Heart right ventricle (tissue), 16 donors: ENCODE results near the gene TAF1C. TPM values are rescaled to one million over a fixed set of nuclear protein-coding genes. Genes with fewer than 3 reads are reported as not detected.
A peak's percentile ranks its signal among the peaks of the same experiment; 100 is the strongest.

ENCODE experiments used
- ATAC-seq, 8 donors: fragments of 200-7000 bp; cut with Tn5 transposase; one replicate each; pipeline ENCODE4 v1.9.1; 2020; ENCODE audit warnings: mild to moderate bottlenecking in 8 of 8, moderate library complexity in 8 of 8, moderate number of reproducible peaks in 1 of 8
- DNase-seq, 2 donors: peaks; one replicate each; pipeline ENCODE4 v3.0.0-alpha.2; 2020
- H3K27ac ChIP-seq, 10 donors: fragments of 200-600 bp; sonication (generic) in 2 of 10; one replicate each; pipeline versions ENCODE4 v1.5.0 to v1.8.0; 2020 to 2022; ENCODE audit warnings: mild to moderate bottlenecking in 3 of 10
- H3K27me3 ChIP-seq, 7 donors: fragments of 200-600 bp; one replicate each; pipeline ENCODE4 v1.8.0; 2021 to 2022; ENCODE audit warnings: mild to moderate bottlenecking in 2 of 7
- H3K36me3 ChIP-seq, 9 donors: fragments of 200-600 bp; sonication (generic) in 1 of 9; one replicate each; pipeline versions ENCODE4 v1.5.0 to v1.8.0; 2020 to 2022; ENCODE audit warnings: mild to moderate bottlenecking in 2 of 9
- H3K4me1 ChIP-seq, 9 donors: fragments of 200-600 bp; sonication (generic) in 1 of 9; one replicate each; pipeline versions ENCODE4 v1.5.0 to v1.8.0; 2020 to 2022; ENCODE audit warnings: mild to moderate bottlenecking in 4 of 9
- H3K4me3 ChIP-seq, 10 donors: fragments of 200-600 bp; sonication (generic) in 2 of 10; one replicate each; pipeline versions ENCODE4 v1.5.0 to v1.8.0; 2020 to 2022; ENCODE audit warnings: mild to moderate bottlenecking in 7 of 10, moderate library complexity in 2 of 10
- H3K9me3 ChIP-seq, 11 donors: fragments of 200-600 bp in 10 of 11; sonication (generic) in 2 of 11; one replicate each; pipeline versions ENCODE4 v1.5.0 to v1.8.0; 2013 to 2022; ENCODE audit warnings: mild to moderate bottlenecking in 2 of 11, control low read depth in 1 of 11, moderate library complexity in 1 of 11
- CTCF ChIP-seq, 9 donors: fragments of 200-600 bp; sonication (generic) in 2 of 9; IDR thresholded peaks; one replicate each; pipeline versions ENCODE4 v1.5.0 to v1.8.0; 2021 to 2022; ENCODE audit warnings: antibody characterized with exemption in 9 of 9, mild to moderate bottlenecking in 5 of 9, moderate library complexity in 1 of 9
- WGBS, 2 donors: extraction: QIAGEN DNeasy Blood & Tissue Kit; methylation state at CpG; one replicate each; pipeline ENCODE4 v1.1.7; 2013; ENCODE audit warnings: inconsistent platforms in 1 of 2; 5-methylcytosine and 5-hydroxymethylcytosine counted together
- intact Hi-C, 10 donors: fragments of 100-400 bp; cut with DNase I; formaldehyde crosslinking; loops; one replicate each; pipeline versions ENCODE4 v1.11.1 to v1.14.2; 2022
- polyA plus RNA-seq, 2 donors: library from polyadenylated mRNA; stranded (reverse); fragments of 200-250 nt; gene quantifications; one replicate each; pipeline ENCODE4 v1.2.3, GENCODE V29; 2013
- total RNA-seq, 10 donors: library from RNA; stranded (reverse); fragmentation: NEBNext Ultra II Directional in 3 of 10; extraction: Animal tissue kit (Norgen Biotek cat#: 25700) in 3 of 10; gene quantifications; one replicate each; pipeline versions ENCODE4 v1.2.1 to v1.2.4, GENCODE V29; 2021 to 2023
- donor health status: Arrhythmogenic right ventricular cardiomyopathy.
- donor health status: ischemic (EF 13 %, LVEDD 7.1; RV severe dilation, severe dysfunction).
- donor health status: healthy with polysubstance abuse.
- donor health status: DM: no; HTN: yes; CAD: no.
- donor health status: DM: no; HTN: no; CAD: no.
- donor health status: ischemic (EF 25% LVEDD 6.9; RV normal size, moderate dysfunction).
- donor health status: ischemic (EF 25% LVEDD 5.7; RV mildly dilated, moderate dysfunction).
- donor health status: healthy.
- donor health status: DM: yes; HTN: yes; CAD: no.
- donor health status: Ischemic cardiomyopathy.
- donor health status: ischemic (EF 35%, LVEDD 5.7; RV mildly dilated, moderate dysfunction).
- donor health status: nonischemic (EF 11% LVEDD 7.7; RV severe dilation, severe dysfunction).
- donor health status: DM: yes; HTN: yes; CAD: no.
- donor health status: PGD.
- donor health status: ischemic (EF 29% LVEDD 5.4; RV normal size, mild dysfunction).
- donor health status: nonischemic (EF 23%, LVEDD 6.1; RV moderate dilation, normal function).

The TAF1C gene
- total and polyA plus RNA-seq, 12 donors, result 14.2 to 76.7 (median 21.6) TPM

- Histone ChIP-seq H3K4me3 (peak overlapping the region in 3 of 10 donors; percentile 37 to 96 (median 91)), H3K4me1 (peaks cover 22 to 65% (median 33%) of the 10 kb centered on the region in 9 donors), H3K36me3 (peaks cover 0 to 64% (median 37%) of the 10 kb centered on the region in 9 donors), H3K27ac (peak overlapping the region in 8 of 10 donors; percentile 56 to 89 (median 63)), H3K27me3 (no peaks in the 10 kb centered on the region), H3K9me3 (no peaks in the 10 kb centered on the region)
- DNase-seq (no peak), ATAC-seq (no peak)
- peak in 7 of 9 donors; percentile 17 to 58 (median 39) for TF ChIP-seq CTCF (IDR thresholded peaks at IDR 0.05)
- intact Hi-C loops, result loop anchor here in 4 of 10 donors (5.0 to 10.0 kb wide), 4 partner anchors 37 to 301 kb away; partner anchors contain the start of genes NECAB2 (in 2 of the 4), DNAAF1 (in 1 of the 4) and HSDL1 (in 1 of the 4)
- WGBS, 2 donors, result 68 to 80% methylated on average over 11 of the region's 11 CpGs
These were observed 2.8 kb downstream of the TAF1C start for GRCh38 chr16:84183911-84184591.

DNA sequence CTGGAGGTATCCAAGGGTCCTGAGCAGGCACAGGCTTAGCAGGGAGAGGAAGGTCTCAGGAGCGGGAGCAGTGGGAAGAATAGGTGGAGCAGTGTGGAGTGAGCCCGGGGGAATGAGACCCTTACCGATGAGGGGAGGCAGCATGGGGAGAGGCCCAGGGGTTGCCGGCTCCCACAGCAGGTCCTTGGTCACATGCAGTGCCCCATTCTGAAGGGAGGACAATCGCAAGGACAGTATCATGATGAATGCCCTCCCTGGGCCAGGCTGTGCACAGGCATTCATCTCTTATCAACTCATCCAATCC lies 3.3 kb downstream of the TAF1C start:
- H3K4me3 ChIP-seq, result no peak overlapping the region
- DNase-seq, result no peak
- H3K9me3 ChIP-seq, result no peaks in the 10 kb centered on the region
- intact Hi-C loops, result loop anchor here in 4 of 10 donors (5.0 to 10.0 kb wide), 4 partner anchors 36 to 301 kb away; partner anchors contain the start of genes NECAB2 (in 2 of the 4), DNAAF1 (in 1 of the 4) and HSDL1 (in 1 of the 4)
- no peaks in the 10 kb centered on the region for H3K27me3 ChIP-seq
- WGBS, 2 donors, result 96 to 97% methylated on average over 5 of the region's 5 CpGs
- H3K4me1 ChIP-seq, result peaks cover 22 to 70% (median 33%) of the 10 kb centered on the region in 9 donors
- TF ChIP-seq CTCF (IDR thresholded peaks at IDR 0.05), result no peak
- peaks cover 0 to 69% (median 42%) of the 10 kb centered on the region in 9 donors for H3K36me3 ChIP-seq
- ATAC-seq, result no peak
- peak overlapping the region in 8 of 10 donors; percentile 45 to 89 (median 63) for H3K27ac ChIP-seq

DNA sequence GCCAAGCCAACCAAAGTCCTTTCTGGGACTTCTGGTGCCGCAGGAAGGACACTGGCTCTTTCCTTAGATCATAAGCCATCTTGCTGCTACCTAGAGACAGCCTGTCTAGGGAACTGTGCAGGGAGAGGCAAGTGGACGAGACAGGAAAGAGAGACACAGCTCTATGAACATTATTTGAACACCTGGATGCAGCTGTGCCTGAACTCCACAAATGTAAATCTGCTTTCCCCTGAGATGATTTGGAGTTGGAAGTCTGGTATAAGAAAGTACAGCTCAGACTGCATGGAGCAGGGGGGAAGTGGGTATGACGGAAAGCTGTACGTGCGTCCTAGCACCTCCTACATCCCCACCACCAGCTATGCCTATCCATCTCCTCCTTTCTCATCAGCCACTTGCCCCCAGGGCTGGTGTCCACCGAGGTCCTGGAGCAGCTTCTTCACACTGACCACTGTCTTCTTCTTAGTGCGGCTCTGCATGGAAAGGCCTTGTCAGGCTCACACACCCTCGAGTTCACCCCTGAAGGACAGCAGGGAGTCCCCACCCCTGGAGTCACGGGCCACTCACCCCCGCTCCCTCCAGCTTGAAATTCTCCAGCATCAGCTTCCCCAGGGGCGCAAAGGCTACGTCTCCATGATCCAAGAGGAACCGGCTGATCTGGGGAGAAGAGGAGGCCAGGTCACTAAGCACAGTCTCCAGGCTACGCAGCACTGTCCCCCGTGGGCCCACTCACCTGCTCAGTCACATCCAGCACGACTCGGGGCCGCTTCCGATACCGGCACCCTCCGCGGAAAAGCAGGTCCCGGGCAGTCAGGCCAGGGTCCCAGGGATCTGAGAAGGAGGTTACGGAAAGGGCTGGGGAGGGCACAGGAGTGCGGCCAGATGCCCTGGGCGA lies 3.9 kb downstream of the TAF1C start:
- ATAC-seq (no peak), DNase-seq (no peak)
- Histone ChIP-seq H3K4me3 (no peak overlapping the region), H3K4me1 (peaks cover 23 to 76% (median 38%) of the 10 kb centered on the region in 9 donors), H3K27me3 (no peaks in the 10 kb centered on the region), H3K9me3 (no peaks in the 10 kb centered on the region), H3K36me3 (peaks cover 0 to 75% (median 43%) of the 10 kb centered on the region in 9 donors), H3K27ac (peak overlapping the region in 8 of 10 donors; percentile 45 to 89 (median 63))
- whole genome bisulfite sequencing, 2 donors, result 93 to 96% methylated on average over 26 of the region's 26 CpGs
- intact Hi-C loops, result loop anchor here in 4 of 10 donors (5.0 to 10.0 kb wide), 4 partner anchors 36 to 302 kb away; partner anchors contain the start of genes NECAB2 (in 2 of the 4), DNAAF1 (in 1 of the 4) and HSDL1 (in 1 of the 4)
- no peak for TF ChIP-seq CTCF (IDR thresholded peaks at IDR 0.05)

- no peak for DNase-seq
- H3K27ac ChIP-seq, result no peak overlapping the region
- TF ChIP-seq CTCF (IDR thresholded peaks at IDR 0.05), result no peak
- H3K4me1 ChIP-seq, result peaks cover 27 to 84% (median 46%) of the 10 kb centered on the region in 9 donors
- H3K27me3 ChIP-seq, result no peaks in the 10 kb centered on the region
- no peaks in the 10 kb centered on the region for H3K9me3 ChIP-seq
- WGBS, 2 donors, result 97 to 98% methylated on average over 18 of the region's 18 CpGs
- no peak overlapping the region for H3K4me3 ChIP-seq
- ATAC-seq, result no peak
- peaks cover 0 to 80% (median 43%) of the 10 kb centered on the region in 9 donors for H3K36me3 ChIP-seq
- intact Hi-C loops, result loop anchor here in 4 of 10 donors (5.0 to 10.0 kb wide), 4 partner anchors 35 to 303 kb away; partner anchors contain the start of genes NECAB2 (in 2 of the 4), DNAAF1 (in 1 of the 4) and HSDL1 (in 1 of the 4)
These were observed 4.8 kb downstream of the TAF1C start for GRCh38 chr16:84182104-84182503.
